ENCODE results near the gene ARL6IP4.

DNA sequence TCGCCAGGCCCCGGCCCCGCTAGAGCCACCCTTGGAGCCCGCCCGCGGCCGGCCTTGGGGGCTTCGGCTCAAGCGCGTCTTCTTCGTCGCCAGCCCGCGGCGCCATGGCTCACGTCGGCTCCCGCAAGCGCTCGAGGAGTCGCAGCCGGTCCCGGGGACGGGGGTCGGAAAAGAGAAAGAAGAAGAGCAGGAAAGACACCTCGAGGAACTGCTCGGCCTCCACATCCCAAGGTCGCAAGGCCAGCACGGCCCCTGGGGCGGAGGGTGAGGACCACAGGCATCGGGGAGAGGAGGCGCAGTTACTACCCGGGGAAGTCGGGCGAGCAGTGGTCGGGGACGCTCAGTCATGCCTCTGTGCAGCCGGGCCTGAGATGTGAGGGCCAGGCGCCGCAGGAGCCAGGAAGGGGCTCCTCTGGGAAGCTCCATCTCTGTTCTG, 573 bp downstream of the ARL6IP4 start:
- TF ChIP-seq, protein P1, sequence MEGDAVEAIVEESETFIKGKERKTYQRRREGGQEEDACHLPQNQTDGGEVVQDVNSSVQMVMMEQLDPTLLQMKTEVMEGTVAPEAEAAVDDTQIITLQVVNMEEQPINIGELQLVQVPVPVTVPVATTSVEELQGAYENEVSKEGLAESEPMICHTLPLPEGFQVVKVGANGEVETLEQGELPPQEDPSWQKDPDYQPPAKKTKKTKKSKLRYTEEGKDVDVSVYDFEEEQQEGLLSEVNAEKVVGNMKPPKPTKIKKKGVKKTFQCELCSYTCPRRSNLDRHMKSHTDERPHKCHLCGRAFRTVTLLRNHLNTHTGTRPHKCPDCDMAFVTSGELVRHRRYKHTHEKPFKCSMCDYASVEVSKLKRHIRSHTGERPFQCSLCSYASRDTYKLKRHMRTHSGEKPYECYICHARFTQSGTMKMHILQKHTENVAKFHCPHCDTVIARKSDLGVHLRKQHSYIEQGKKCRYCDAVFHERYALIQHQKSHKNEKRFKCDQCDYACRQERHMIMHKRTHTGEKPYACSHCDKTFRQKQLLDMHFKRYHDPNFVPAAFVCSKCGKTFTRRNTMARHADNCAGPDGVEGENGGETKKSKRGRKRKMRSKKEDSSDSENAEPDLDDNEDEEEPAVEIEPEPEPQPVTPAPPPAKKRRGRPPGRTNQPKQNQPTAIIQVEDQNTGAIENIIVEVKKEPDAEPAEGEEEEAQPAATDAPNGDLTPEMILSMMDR (IDR thresholded peaks at IDR 0.05) = no peak
- no peak for TF ChIP-seq POLR2A (IDR thresholded peaks at IDR 0.05)
